Mucosa of descending colon (tissue), 3 donors: ENCODE measurements around the gene MED15. TPM values are rescaled to one million over a fixed set of nuclear protein-coding genes. Genes with fewer than 3 reads are reported as not detected.

Experiments
- ATAC-seq: fragments of 200-7000 bp; cut with Tn5 transposase; one replicate; pipeline ENCODE4 v1.9.1; 2020; ENCODE audit warnings: mild to moderate bottlenecking, moderate library complexity
- DNase-seq, 3 donors: peaks; one replicate each; pipeline ENCODE4 v3.0.0-alpha.2; 2020
- H3K36me3 ChIP-seq: fragments of 200-600 bp; one replicate; pipeline ENCODE4 v1.8.0; 2021; ENCODE audit warnings: low read depth, mild to moderate bottlenecking
- H3K4me1 ChIP-seq: fragments of 200-600 bp; one replicate; pipeline ENCODE4 v1.8.0; 2021; ENCODE audit warnings: low read depth, mild to moderate bottlenecking
- H3K4me3 ChIP-seq: fragments of 200-600 bp; one replicate; pipeline ENCODE4 v1.8.0; 2021; ENCODE audit warnings: mild to moderate bottlenecking
- H3K9me3 ChIP-seq: fragments of 200-600 bp; one replicate; pipeline ENCODE4 v1.8.0; 2021; ENCODE audit warnings: mild to moderate bottlenecking
- intact Hi-C, 2 donors: fragments of 100-400 bp; cut with DNase I in 1 of 2; cut with micrococcal nuclease in 1 of 2; formaldehyde crosslinking; loops; one replicate each; pipeline versions ENCODE4 v1.11.0 to v1.11.1; 2022; cut with DNase I, micrococcal nuclease
- total RNA-seq, 3 donors: library from RNA; stranded (reverse); fragmentation: NEBNext Ultra II Directional in 2 of 3; extraction: Animal tissue kit (Norgen Biotek cat#: 25700) in 2 of 3; gene quantifications; one replicate each; pipeline versions ENCODE4 v1.2.1 to v1.2.4, GENCODE V29; 2021 to 2023
- TF ChIP-seq, protein P1 (sequence below): fragments of 200-600 bp; IDR thresholded peaks from one replicate; pipeline ENCODE4 v1.8.0; 2022; ENCODE audit warnings: antibody characterized with exemption, mild to moderate bottlenecking
- donor health status: DM: no; HTN: no; CAD: no; lungs with moderate emphysema.
- donor health status: DM: no; HTN: no; CAD: no.
- donor health status: DM: no; HTN: yes; CAD: no.

The MED15 gene
- total RNA-seq, 3 donors from 2014 or later: 99.9 to 125 (median 114) TPM

DNA sequence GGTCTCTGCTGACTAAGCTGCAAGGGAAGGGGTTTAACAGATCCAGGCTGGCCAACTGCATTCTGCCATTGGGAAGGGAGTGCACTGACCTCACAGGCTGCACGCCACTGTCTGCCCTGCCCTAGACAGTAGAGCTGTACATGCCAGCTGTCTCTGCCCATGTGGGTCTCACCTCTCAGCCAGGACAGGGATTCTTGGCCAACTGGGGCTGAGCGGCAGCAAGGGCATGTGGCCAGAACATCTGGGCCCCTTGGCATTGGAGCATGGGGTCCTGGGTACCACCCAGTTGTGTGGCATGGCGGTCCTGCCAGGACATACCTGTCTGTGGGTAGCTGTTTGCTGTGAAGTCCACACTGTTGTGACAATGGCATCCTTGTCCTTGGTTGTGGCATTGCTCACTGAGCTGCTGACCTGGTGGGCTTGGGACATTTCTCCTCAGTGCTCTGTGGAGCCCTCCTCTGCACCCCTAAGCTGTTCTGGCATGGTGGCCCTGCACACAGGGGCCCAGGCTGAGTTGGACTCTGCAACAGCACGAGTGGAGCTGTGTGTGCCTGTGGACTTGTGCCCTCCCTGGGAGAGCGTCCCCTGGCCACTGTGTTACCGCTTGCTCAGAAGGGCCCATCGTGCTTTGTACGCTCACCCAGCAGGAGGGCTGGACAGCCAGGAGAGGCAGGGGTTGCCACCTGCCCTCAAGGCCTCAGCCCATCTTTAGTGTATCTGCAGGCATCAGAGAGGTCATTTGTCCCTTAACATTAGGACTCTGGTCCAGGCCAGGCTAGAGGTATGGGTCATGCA, 46.7 kb downstream of the MED15 start:
- DNase-seq: no peak
- H3K36me3 ChIP-seq: no peaks in the 10 kb centered on the region
- ATAC-seq: no peak

DNA sequence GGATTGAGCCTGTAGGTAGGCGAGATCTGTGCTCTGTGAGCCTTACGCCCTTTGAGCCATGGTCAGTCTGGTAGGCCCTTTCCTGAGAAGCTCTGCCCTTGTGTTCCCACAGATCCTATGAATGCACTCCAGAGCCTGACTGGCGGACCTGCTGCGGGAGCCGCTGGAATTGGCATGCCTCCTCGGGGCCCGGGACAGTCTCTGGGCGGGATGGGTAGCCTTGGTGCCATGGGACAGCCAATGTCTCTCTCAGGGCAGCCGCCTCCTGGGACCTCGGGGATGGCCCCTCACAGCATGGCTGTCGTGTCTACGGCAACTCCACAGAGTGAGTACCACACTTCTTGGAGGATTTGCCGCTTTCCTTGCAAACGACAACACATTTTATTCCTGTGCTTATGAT, 47.4 kb downstream of the MED15 start:
- no peak for DNase-seq
- H3K36me3 ChIP-seq: no peaks in the 10 kb centered on the region
- TF ChIP-seq, protein P1, sequence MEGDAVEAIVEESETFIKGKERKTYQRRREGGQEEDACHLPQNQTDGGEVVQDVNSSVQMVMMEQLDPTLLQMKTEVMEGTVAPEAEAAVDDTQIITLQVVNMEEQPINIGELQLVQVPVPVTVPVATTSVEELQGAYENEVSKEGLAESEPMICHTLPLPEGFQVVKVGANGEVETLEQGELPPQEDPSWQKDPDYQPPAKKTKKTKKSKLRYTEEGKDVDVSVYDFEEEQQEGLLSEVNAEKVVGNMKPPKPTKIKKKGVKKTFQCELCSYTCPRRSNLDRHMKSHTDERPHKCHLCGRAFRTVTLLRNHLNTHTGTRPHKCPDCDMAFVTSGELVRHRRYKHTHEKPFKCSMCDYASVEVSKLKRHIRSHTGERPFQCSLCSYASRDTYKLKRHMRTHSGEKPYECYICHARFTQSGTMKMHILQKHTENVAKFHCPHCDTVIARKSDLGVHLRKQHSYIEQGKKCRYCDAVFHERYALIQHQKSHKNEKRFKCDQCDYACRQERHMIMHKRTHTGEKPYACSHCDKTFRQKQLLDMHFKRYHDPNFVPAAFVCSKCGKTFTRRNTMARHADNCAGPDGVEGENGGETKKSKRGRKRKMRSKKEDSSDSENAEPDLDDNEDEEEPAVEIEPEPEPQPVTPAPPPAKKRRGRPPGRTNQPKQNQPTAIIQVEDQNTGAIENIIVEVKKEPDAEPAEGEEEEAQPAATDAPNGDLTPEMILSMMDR: no peak
- no peaks in the 10 kb centered on the region for H3K9me3 ChIP-seq
- intact Hi-C loops: no loop called here
- no peak for ATAC-seq
- H3K4me3 ChIP-seq: no peak overlapping the region
- H3K4me1 ChIP-seq: peaks cover 45% of the 10 kb centered on the region

More for the DNA sequence above, 46.7 kb downstream of the MED15 start:
- Histone ChIP-seq H3K4me1 (peaks cover 50% of the 10 kb centered on the region), H3K9me3 (no peaks in the 10 kb centered on the region), H3K4me3 (no peak overlapping the region)
- TF ChIP-seq, protein P1: no peak
- intact Hi-C loops: no loop called here

DNA sequence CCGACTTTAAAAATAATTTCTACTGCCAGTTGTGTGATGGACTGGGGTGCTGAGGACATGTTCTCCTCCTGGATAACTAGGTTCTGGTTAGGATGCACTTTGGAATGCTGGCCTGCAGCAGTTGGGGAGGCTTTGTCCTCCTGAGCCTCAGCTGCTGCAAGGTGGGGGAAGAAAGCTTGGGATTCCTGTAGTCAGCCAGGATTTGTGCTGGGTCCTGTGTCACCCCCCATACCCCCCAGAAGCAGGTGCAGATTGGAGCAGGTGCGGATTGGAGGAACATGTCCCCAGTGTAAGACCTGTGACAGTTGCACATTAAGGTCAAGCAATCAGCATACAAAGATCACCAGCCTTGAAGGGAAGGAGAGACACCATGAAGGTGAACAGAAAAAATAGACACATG, 51.1 kb downstream of the MED15 start:
- TF ChIP-seq, protein P1: no peak
- H3K4me1 ChIP-seq: peaks cover 14% of the 10 kb centered on the region
- ATAC-seq (no peak), DNase-seq (no peak)
- H3K4me3 ChIP-seq: no peak overlapping the region
- H3K9me3 ChIP-seq: no peaks in the 10 kb centered on the region
- no peaks in the 10 kb centered on the region for H3K36me3 ChIP-seq
- intact Hi-C loops: no loop called here

DNA sequence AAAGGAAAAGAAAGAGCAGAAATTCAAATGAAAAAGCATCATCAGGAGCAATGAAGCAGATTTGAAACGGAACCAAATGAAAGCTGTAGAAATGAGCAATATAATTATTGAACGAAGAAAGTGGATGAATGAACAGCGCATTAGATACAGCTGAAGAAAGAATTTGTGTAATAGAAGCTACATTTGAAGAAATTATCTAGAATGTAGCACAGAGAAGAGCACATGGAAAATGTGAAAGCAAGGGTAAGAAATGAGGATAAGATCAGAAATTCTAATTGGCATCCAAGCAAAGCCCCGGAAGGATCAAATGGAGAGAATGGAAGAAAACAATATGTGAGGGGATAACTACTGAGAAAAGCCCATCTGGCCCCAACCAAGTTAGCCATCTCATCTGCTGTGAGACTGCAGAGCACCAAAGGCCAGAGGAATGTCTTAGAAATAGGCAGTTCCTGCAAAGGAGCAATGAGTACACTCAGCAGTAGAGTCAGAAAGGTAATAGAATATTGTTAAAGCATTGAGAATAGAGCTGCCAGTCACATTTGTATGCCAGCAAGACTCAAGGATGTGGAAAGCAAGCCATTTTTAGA, 51.9 kb downstream of the MED15 start:
- intact Hi-C loops: no loop called here
- Histone ChIP-seq H3K4me1 (peaks cover 7% of the 10 kb centered on the region), H3K36me3 (no peaks in the 10 kb centered on the region), H3K9me3 (no peaks in the 10 kb centered on the region), H3K4me3 (no peak overlapping the region)
- TF ChIP-seq, protein P1: no peak
- ATAC-seq: no peak
- DNase-seq: no peak

DNA sequence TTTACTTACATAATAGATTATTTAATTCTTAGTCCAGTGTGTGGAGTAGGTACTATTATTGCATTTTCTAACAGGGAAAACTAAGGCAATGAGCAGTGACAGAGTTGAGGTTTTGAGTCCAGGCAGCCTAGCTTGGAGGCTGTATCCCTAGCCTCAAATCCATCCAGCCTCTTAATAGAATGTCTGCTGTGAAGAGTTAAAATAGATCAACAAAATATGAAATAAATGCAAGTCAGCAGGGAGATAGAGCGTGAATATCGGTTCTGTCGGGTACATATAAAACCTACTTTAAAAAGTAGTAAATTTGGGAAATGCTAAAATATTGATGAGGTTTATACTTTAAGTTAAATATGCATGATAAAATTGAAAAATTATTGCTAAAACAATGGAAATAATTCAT, 53.3 kb downstream of the MED15 start:
- H3K36me3 ChIP-seq: no peaks in the 10 kb centered on the region
- no peaks in the 10 kb centered on the region for H3K9me3 ChIP-seq
- H3K4me3 ChIP-seq: no peak overlapping the region
- intact Hi-C loops: no loop called here
- no peak for ATAC-seq
- TF ChIP-seq, protein P1: no peak
- H3K4me1 ChIP-seq: peaks cover 6% of the 10 kb centered on the region
- no peak for DNase-seq
